ENCODE data around the gene CLVS2.

GRCh38 chr6:123017104-123017682 lies 21.2 kb downstream of the CLVS2 start:
- TF ChIP-seq EP300 (IDR thresholded peaks at IDR 0.05) = no peak
- TF ChIP-seq, protein P1, sequence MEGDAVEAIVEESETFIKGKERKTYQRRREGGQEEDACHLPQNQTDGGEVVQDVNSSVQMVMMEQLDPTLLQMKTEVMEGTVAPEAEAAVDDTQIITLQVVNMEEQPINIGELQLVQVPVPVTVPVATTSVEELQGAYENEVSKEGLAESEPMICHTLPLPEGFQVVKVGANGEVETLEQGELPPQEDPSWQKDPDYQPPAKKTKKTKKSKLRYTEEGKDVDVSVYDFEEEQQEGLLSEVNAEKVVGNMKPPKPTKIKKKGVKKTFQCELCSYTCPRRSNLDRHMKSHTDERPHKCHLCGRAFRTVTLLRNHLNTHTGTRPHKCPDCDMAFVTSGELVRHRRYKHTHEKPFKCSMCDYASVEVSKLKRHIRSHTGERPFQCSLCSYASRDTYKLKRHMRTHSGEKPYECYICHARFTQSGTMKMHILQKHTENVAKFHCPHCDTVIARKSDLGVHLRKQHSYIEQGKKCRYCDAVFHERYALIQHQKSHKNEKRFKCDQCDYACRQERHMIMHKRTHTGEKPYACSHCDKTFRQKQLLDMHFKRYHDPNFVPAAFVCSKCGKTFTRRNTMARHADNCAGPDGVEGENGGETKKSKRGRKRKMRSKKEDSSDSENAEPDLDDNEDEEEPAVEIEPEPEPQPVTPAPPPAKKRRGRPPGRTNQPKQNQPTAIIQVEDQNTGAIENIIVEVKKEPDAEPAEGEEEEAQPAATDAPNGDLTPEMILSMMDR (IDR thresholded peaks at IDR 0.05) = no peak
